Measurements from ENCODE around the gene LPO. TPM values are rescaled to one million over a fixed set of nuclear protein-coding genes. Genes with fewer than 3 reads are reported as not detected.

The LPO gene
- total RNA-seq, 6 experiments from 2014 or later: not detected

DNA sequence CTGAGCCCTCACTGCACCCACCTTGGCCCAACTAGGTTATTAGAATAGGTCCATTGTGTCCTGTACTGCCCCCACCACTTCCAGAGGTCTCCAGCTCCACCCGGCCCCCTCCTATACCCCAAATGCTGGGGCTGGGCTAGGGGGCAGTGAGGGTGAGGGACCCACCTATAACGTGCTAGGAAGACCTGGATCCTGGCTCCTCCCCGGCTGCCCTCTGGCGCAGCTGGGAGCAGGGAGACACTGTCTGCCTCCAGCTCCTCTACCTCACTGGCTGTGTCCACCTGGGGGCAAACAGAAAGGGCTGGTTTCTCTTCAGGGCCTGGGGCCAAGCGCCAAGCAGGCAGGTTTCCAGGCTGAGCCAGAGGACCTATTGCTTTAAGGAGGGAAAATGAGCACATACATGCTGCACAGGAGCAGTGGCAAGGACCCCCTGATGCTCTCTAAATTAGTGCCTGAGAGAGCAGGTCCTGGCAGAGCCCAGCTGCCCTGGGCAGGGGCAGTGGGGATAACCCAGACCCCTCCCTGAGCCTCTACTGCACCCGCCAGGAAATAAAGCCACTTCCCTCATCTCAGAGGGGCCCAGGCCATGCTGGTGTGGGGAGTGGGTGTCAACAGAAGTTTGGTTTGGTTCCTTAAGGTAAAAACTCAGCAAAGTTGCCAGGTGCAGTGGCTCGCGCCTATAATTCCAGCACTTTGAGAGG is 78.0 kb downstream of the LPO start:
- Mint-ChIP-seq H3K4me1 (ENCODE audit: low read depth) (peaks cover 6% of the 10 kb centered on the region), H3K4me3 (no peak overlapping the region), H3K27ac (no peak overlapping the region), H3K27me3 (ENCODE audit: insufficient read depth) (peaks cover 16% of the 10 kb centered on the region), H3K9me3 (no peaks in the 10 kb centered on the region), H3K36me3 (ENCODE audit: low read depth) (no peaks in the 10 kb centered on the region)
- DNase-seq: no peak
- TF ChIP-seq, protein P1, sequence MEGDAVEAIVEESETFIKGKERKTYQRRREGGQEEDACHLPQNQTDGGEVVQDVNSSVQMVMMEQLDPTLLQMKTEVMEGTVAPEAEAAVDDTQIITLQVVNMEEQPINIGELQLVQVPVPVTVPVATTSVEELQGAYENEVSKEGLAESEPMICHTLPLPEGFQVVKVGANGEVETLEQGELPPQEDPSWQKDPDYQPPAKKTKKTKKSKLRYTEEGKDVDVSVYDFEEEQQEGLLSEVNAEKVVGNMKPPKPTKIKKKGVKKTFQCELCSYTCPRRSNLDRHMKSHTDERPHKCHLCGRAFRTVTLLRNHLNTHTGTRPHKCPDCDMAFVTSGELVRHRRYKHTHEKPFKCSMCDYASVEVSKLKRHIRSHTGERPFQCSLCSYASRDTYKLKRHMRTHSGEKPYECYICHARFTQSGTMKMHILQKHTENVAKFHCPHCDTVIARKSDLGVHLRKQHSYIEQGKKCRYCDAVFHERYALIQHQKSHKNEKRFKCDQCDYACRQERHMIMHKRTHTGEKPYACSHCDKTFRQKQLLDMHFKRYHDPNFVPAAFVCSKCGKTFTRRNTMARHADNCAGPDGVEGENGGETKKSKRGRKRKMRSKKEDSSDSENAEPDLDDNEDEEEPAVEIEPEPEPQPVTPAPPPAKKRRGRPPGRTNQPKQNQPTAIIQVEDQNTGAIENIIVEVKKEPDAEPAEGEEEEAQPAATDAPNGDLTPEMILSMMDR (IDR thresholded peaks at IDR 0.05): no peak

DNA sequence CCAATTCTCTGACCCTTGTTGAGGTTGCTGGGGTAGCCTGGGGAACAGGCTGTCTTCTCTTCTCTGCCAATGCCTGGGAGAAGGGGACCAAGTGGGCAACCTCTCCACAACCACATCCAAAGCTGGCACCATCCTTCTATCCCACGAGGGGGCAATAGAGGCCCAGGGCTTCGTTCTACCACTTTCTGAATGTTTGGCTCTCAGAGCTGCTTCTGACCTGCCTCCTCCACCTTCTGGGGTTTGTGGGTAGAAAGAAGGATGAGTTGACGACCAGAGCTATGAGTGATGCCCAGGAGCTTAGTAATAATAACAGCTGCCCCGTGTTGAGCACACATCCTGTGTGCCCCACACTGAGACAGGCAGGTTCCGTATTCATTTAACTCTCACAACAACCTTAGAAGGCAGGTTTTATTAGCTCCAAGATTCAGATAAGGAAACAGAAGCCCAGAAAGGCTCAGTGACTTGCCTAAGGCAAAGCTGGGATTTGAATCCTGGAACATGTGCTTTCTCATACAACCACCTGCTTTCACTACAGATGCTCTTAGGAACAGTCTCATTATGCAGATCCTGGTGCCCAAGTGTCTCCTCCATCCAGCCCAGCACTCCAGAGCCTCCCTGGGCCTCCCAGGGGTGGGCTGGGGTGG is 79.2 kb downstream of the LPO start:
- Mint-ChIP-seq H3K27me3 (ENCODE audit: insufficient read depth) (peaks cover 16% of the 10 kb centered on the region), H3K27ac (no peak overlapping the region), H3K4me3 (no peak overlapping the region), H3K36me3 (ENCODE audit: low read depth) (no peaks in the 10 kb centered on the region), H3K9me3 (no peaks in the 10 kb centered on the region), H3K4me1 (ENCODE audit: low read depth) (peaks cover 6% of the 10 kb centered on the region)
- peak; percentile 68 for DNase-seq
- TF ChIP-seq, protein P1 (IDR thresholded peaks at IDR 0.05): peak; percentile 83

DNA sequence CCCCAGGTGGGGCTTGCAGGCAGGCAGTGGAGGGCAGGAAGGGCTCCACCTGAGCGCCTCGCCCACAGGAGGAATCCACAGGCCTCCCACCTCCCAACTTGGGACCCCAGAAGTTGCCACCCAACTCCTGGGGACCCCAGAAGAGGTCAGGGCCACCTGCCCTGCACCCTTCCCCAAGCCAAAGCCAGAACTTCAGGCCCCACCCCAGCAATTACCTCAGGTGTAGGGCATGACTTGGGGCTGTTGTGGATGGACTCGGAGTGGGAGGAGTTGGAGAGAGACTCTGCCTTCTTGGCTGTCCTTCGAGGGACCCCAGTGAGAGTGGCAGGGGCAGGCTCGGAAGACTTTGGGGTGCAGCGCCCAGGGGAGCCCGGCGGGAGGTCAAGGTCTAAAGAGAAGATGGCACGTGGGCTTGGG is 79.7 kb downstream of the LPO start:
- Mint-ChIP-seq H3K36me3 (ENCODE audit: low read depth) (no peaks in the 10 kb centered on the region), H3K27me3 (ENCODE audit: insufficient read depth) (peaks cover 14% of the 10 kb centered on the region), H3K27ac (no peak overlapping the region)

More for the DNA sequence above, 79.7 kb downstream of the LPO start:
- peaks cover 6% of the 10 kb centered on the region for H3K4me1 Mint-ChIP-seq (ENCODE audit: low read depth)
- TF ChIP-seq, protein P1 (IDR thresholded peaks at IDR 0.05): no peak
- DNase-seq: no peak
- no peak overlapping the region for H3K4me3 Mint-ChIP-seq
- H3K9me3 Mint-ChIP-seq: no peaks in the 10 kb centered on the region

Other genes with a start within 250 kb of the LPO start
- gene SRSF1, start 231.3 kb upstream of the LPO start, total RNA-seq (2021; fragmentation: NEBNext Ultra II Directional; extraction: Animal tissue kit (Norgen Biotek cat#: 25700)): 100 to 1,000 TPM; 216 to 296 (median 271) TPM
- 10 to 100 TPM; 31.8 to 38.9 (median 35.5) TPM for gene DYNLL2, start 155.2 kb upstream of the LPO start, total RNA-seq (2021; fragmentation: NEBNext Ultra II Directional; extraction: Animal tissue kit (Norgen Biotek cat#: 25700))
- gene OR4D1, start 90.2 kb upstream of the LPO start, total RNA-seq (2021; fragmentation: NEBNext Ultra II Directional; extraction: Animal tissue kit (Norgen Biotek cat#: 25700)): not detected
- not detected for gene OR4D2, start 71.6 kb upstream of the LPO start, total RNA-seq (2021; fragmentation: NEBNext Ultra II Directional; extraction: Animal tissue kit (Norgen Biotek cat#: 25700))
- gene EPX, start 45.9 kb upstream of the LPO start, total RNA-seq (2021; fragmentation: NEBNext Ultra II Directional; extraction: Animal tissue kit (Norgen Biotek cat#: 25700)): not detected
- 10 to 100 TPM in 1 of 6 experiments, 1 to 10 TPM in 5; 8.3 to 10.4 (median 8.9) TPM for gene MKS1, start 19.3 kb upstream of the LPO start, total RNA-seq (2021; fragmentation: NEBNext Ultra II Directional; extraction: Animal tissue kit (Norgen Biotek cat#: 25700))
- gene MPO, start 42.4 kb downstream of the LPO start, total RNA-seq (2021; fragmentation: NEBNext Ultra II Directional; extraction: Animal tissue kit (Norgen Biotek cat#: 25700)): not detected
- 1 to 10 TPM in 4 of 6 experiments, under 1 TPM in 2; 0.50 to 1.8 (median 1.3) TPM for gene TSPOAP1, start 90.2 kb downstream of the LPO start, total RNA-seq (2021; fragmentation: NEBNext Ultra II Directional; extraction: Animal tissue kit (Norgen Biotek cat#: 25700))
- gene SUPT4H1, start 113.6 kb downstream of the LPO start, total RNA-seq (2021; fragmentation: NEBNext Ultra II Directional; extraction: Animal tissue kit (Norgen Biotek cat#: 25700)): 100 to 1,000 TPM in 4 of 6 experiments, 10 to 100 TPM in 2; 95.6 to 110 (median 105) TPM
- gene RNF43, start 178.9 kb downstream of the LPO start, total RNA-seq (2021; fragmentation: NEBNext Ultra II Directional; extraction: Animal tissue kit (Norgen Biotek cat#: 25700)): not detected
- gene HSF5, start 249.8 kb downstream of the LPO start, total RNA-seq (2021; fragmentation: NEBNext Ultra II Directional; extraction: Animal tissue kit (Norgen Biotek cat#: 25700)): not detected